GM23248 (cell line): ENCODE results near the gene TSPAN7. TPM values are rescaled to one million over a fixed set of nuclear protein-coding genes. Genes with fewer than 3 reads are reported as not detected.

Experiments used
- DNase-seq: peaks from one replicate; pipeline ENCODE4 v3.0.0-alpha.2; 2015
- H2AFZ ChIP-seq: fragments of 200-600 bp; sonication (generic); 2 replicates; pipeline ENCODE4 v1.6.1; 2016; ENCODE audit warnings: antibody characterized with exemption
- H3F3A ChIP-seq: fragments of 200-600 bp; sonication (generic); 2 replicates; pipeline ENCODE4 v1.6.1; 2016; ENCODE audit warnings: mild to moderate bottlenecking, antibody characterized with exemption, mixed run types; ENCODE audit not compliant: insufficient read depth
- H3K27ac ChIP-seq: fragments of 200-600 bp; sonication (generic); 2 replicates; pipeline ENCODE4 v1.5.1; 2016; ENCODE audit warnings: mild to moderate bottlenecking
- H3K27me3 ChIP-seq: fragments of 200-600 bp; sonication (generic); replicated peaks from 2 replicates; pipeline ENCODE4 v1.6.1; 2016; ENCODE audit warnings: mild to moderate bottlenecking; ENCODE audit not compliant: insufficient read depth
- H3K36me3 ChIP-seq: fragments of 200-600 bp; sonication (generic); 2 replicates; pipeline ENCODE4 v1.6.1; 2016; ENCODE audit warnings: low read depth, mild to moderate bottlenecking
- H3K4me1 ChIP-seq: fragments of 200-600 bp; sonication (generic); 2 replicates; pipeline ENCODE4 v1.6.1; 2016; ENCODE audit warnings: mild to moderate bottlenecking; ENCODE audit not compliant: insufficient read depth
- H3K4me2 ChIP-seq: fragments of 200-600 bp; sonication (generic); one replicate; pipeline ENCODE4 v1.6.1; 2016; ENCODE audit warnings: mild to moderate bottlenecking; ENCODE audit not compliant: unreplicated experiment
- H3K4me3 ChIP-seq: fragments of 200-600 bp; sonication (generic); 2 replicates; pipeline ENCODE4 v1.5.1; 2016; ENCODE audit warnings: mild to moderate bottlenecking
- H3K79me2 ChIP-seq: fragments of 200-600 bp; sonication (generic); 2 replicates; pipeline ENCODE4 v1.6.1; 2016; ENCODE audit warnings: mild to moderate bottlenecking; ENCODE audit not compliant: insufficient read depth
- H3K9ac ChIP-seq: fragments of 200-600 bp; sonication (generic); 2 replicates; pipeline ENCODE4 v1.6.1; 2016; ENCODE audit warnings: mild to moderate bottlenecking
- H3K9me2 ChIP-seq: fragments of 200-600 bp; sonication (generic); 2 replicates; pipeline ENCODE4 v1.6.1; 2016; ENCODE audit warnings: mixed run types, mild to moderate bottlenecking, moderate library complexity; ENCODE audit not compliant: insufficient read depth
- H3K9me3 ChIP-seq: fragments of 200-600 bp; sonication (generic); one replicate; pipeline ENCODE4 v1.6.1; 2017; ENCODE audit warnings: low read depth
- H4K20me1 ChIP-seq: fragments of 200-600 bp; sonication (generic); 2 replicates; pipeline ENCODE4 v1.6.0; 2016; ENCODE audit not compliant: insufficient read depth
- EZH2 ChIP-seq: fragments of 200-600 bp; sonication (generic); IDR thresholded peaks from 2 replicates; pipeline ENCODE4 v1.6.1; 2018; ENCODE audit warnings: antibody characterized with exemption, mild to moderate bottlenecking; ENCODE audit not compliant: insufficient read depth, poor library complexity, severe bottlenecking
- EZH2phosphoT487 ChIP-seq: fragments of 200-600 bp; sonication (generic); IDR thresholded peaks from 2 replicates; pipeline ENCODE4 v1.6.1; 2018; ENCODE audit warnings: antibody characterized with exemption, moderate library complexity, mild to moderate bottlenecking, low read depth; ENCODE audit not compliant: insufficient read depth
- WGBS, 2 experiments: methylation state at CpG; one replicate each; pipeline ENCODE4 v1.1.6; 2015 to 2017; ENCODE audit warnings: low lambda C conversion rate in 2 of 2, low coverage in 1 of 2; ENCODE audit errors: missing lambda C conversion rate in 2 of 2; 5-methylcytosine and 5-hydroxymethylcytosine counted together
- in situ Hi-C: fragments of 300-500 bp; cut with MboI; formaldehyde crosslinking; loops from 2 replicates; pipeline ENCODE4 v1.15.0; 2020
- polyA plus RNA-seq: library from polyadenylated mRNA; unstranded; fragments of >200 nt; fragmentation: Nextera tagmentation; extraction: Ambion mirVana; gene quantifications from 2 replicates; pipeline ENCODE4 v1.2.1, GENCODE V29; 2016
- total RNA-seq: library from RNA; depleted of rRNA; stranded (reverse); fragments of >200 nt; shearing (Covaris generic); gene quantifications from 2 replicates; pipeline ENCODE4 v1.2.3, GENCODE V29; 2014

TSPAN7 gene
- total and polyA plus RNA-seq, 2 experiments from 2014 or later: not detected

DNA sequence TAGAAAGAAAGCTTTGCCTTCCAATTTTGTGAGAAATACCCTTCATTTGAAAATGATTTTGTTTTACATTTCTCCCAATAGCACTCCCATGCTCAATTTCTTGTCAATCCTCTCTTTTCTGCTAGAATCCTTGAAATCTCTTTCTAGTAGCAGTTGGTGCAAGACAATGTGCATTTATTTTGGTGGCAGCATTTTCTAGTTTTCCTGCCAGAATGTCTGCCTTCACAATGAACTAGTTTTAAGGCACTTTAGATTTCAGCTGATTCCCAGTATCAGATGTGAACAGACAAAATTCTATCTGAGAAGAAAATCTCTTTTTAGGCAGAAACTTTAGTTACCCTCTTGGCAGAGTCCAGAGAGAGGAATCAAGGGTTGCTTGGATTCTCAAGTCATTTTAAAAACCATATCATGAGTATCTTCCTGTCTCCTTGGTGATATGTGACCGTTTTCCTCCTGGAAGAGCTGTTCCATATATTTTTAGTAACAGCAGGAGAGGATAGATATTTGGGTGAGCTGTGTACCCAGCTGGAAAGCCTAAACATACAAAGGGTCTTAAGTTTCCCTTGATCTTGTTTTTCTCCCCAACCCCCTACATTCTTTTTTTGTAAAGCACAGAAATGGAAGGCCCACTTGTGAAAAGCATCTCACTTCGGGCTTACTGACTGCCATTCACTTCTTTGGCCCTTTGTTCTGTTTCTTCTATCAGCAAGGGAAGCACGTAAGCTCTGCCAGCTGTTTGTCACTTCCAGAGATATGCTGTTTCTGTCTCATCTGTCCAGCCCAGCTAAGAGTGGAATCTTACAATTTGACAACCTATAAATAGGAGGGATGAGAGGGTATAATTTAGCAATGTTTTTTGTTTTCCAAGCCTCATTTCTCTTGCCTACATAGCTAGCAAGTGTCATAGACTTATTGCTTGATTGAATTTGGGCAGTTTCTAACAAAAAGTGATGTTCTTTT, 38.7 kb downstream of the TSPAN7 start:
- 10 to 11% methylated on average over 3 of the region's 3 CpGs for WGBS, 2 experiments

GRCh38 chrX:38601866-38602265, 40.5 kb downstream of the TSPAN7 start:
- H3K9me2 ChIP-seq: no peaks in the 10 kb centered on the region
- H3K9ac ChIP-seq: no peak overlapping the region
- no peaks in the 10 kb centered on the region for H3K9me3 ChIP-seq
- H3K79me2 ChIP-seq: no peaks in the 10 kb centered on the region
- no peaks in the 10 kb centered on the region for H3K36me3 ChIP-seq
- H3F3A ChIP-seq: no peaks in the 10 kb centered on the region
- no peaks in the 10 kb centered on the region for H3K27me3 ChIP-seq
- no peak overlapping the region for H3K4me2 ChIP-seq
- TF ChIP-seq EZH2phosphoT487 (no peak), EZH2 (no peak)
- no peak overlapping the region for H3K27ac ChIP-seq
- no peak for DNase-seq
- in situ Hi-C loops: no loop called here
- H3K4me3 ChIP-seq: no peak overlapping the region
- H3K4me1 ChIP-seq: no peaks in the 10 kb centered on the region
- no peaks in the 10 kb centered on the region for H4K20me1 ChIP-seq
- no peak overlapping the region for H2AFZ ChIP-seq

More for the DNA sequence above, 38.7 kb downstream of the TSPAN7 start:
- no peaks in the 10 kb centered on the region for H3K27me3 ChIP-seq
- H2AFZ ChIP-seq: no peak overlapping the region
- no peak overlapping the region for H3K9ac ChIP-seq
- no peak overlapping the region for H3K4me3 ChIP-seq
- no peaks in the 10 kb centered on the region for H3F3A ChIP-seq
- no peak overlapping the region for H3K4me2 ChIP-seq
- no peaks in the 10 kb centered on the region for H3K36me3 ChIP-seq
- H3K9me2 ChIP-seq: no peaks in the 10 kb centered on the region
- no peaks in the 10 kb centered on the region for H3K4me1 ChIP-seq
- no peak for DNase-seq
- no peak overlapping the region for H3K27ac ChIP-seq
- H3K79me2 ChIP-seq: no peaks in the 10 kb centered on the region
- no peaks in the 10 kb centered on the region for H3K9me3 ChIP-seq
- in situ Hi-C loops: no loop called here
- no peaks in the 10 kb centered on the region for H4K20me1 ChIP-seq
- no peak for TF ChIP-seq EZH2
- no peak for TF ChIP-seq EZH2phosphoT487

- no peak overlapping the region for H2AFZ ChIP-seq
- no peaks in the 10 kb centered on the region for H3K36me3 ChIP-seq
- WGBS, 2 experiments: 39 to 46% methylated on average over 3 of the region's 3 CpGs
- no peaks in the 10 kb centered on the region for H3K79me2 ChIP-seq
- H3F3A ChIP-seq: no peaks in the 10 kb centered on the region
- H4K20me1 ChIP-seq: no peaks in the 10 kb centered on the region
- no peak overlapping the region for H3K27ac ChIP-seq
- H3K9me3 ChIP-seq: no peaks in the 10 kb centered on the region
- no peak overlapping the region for H3K4me3 ChIP-seq
- in situ Hi-C loops: no loop called here
- no peak for TF ChIP-seq EZH2
- TF ChIP-seq EZH2phosphoT487: no peak
- H3K4me1 ChIP-seq: no peaks in the 10 kb centered on the region
- no peaks in the 10 kb centered on the region for H3K27me3 ChIP-seq
- no peaks in the 10 kb centered on the region for H3K9me2 ChIP-seq
- H3K9ac ChIP-seq: no peak overlapping the region
- H3K4me2 ChIP-seq: no peak overlapping the region
- DNase-seq: no peak
Observed at GRCh38 chrX:38606821-38607220, 45.5 kb downstream of the TSPAN7 start.

DNA sequence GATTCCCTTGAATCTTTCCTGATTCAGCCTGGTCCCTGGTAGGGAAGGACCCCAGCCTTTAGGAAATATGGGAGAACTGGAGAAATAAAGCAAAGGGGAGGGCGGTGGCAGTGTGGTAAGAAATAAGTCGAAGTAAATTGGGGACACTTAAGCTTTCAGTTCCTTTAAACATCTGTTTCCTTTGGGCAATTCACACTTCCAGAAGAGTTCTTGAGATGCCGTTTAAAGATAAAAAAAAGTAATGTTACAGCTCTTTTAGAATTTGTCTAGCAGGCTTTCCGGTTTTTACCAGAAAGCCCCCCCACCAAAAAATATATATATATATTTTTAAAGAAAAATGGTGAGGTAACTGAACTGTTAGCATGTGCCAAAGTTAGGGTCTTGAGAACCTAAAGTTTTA, 46.6 kb downstream of the TSPAN7 start:
- no peak for DNase-seq
- no peaks in the 10 kb centered on the region for H3K36me3 ChIP-seq
- no peaks in the 10 kb centered on the region for H3K79me2 ChIP-seq
- 13 to 18% methylated on average over 4 of the region's 4 CpGs for WGBS, 2 experiments
- in situ Hi-C loops: no loop called here
- H3K9me3 ChIP-seq: no peaks in the 10 kb centered on the region
- no peak for TF ChIP-seq EZH2phosphoT487
- no peak for TF ChIP-seq EZH2
- no peak overlapping the region for H3K4me3 ChIP-seq
- H4K20me1 ChIP-seq: no peaks in the 10 kb centered on the region
- H3K27me3 ChIP-seq: no peaks in the 10 kb centered on the region
- no peak overlapping the region for H3K9ac ChIP-seq
- H3F3A ChIP-seq: no peaks in the 10 kb centered on the region
- H3K4me1 ChIP-seq: no peaks in the 10 kb centered on the region
- H3K4me2 ChIP-seq: no peak overlapping the region
- H3K27ac ChIP-seq: no peak overlapping the region
- H3K9me2 ChIP-seq: no peaks in the 10 kb centered on the region
- no peak overlapping the region for H2AFZ ChIP-seq
